Cardiac muscle cell (in vitro differentiated cells and primary cell): ENCODE data around the gene CEP20. TPM values are rescaled to one million over a fixed set of nuclear protein-coding genes. Genes with fewer than 3 reads are reported as not detected.
"Not testable (repeated sequence)": the region's sequence is repeated elsewhere in the genome, so short reads cannot be mapped to it uniquely, and the experiment has no call there.

Experiments used
- DNase-seq, 2 donors: peaks; one replicate each; pipeline versions ENCODE4 v3.0.0 to v3.0.0-alpha.2; 2010 to 2017; ENCODE audit warnings: low read depth in 1 of 2, low spot score in 1 of 2
- H3K27ac ChIP-seq: fragments of 200-600 bp; sonication (generic); 2 replicates; pipeline ENCODE4 v1.5.1; 2016
- H3K27me3 ChIP-seq: fragments of 200-600 bp; sonication (generic); 2 replicates; pipeline ENCODE4 v1.6.0; 2016; ENCODE audit warnings: control low read depth
- H3K36me3 ChIP-seq: fragments of 200-600 bp; sonication (generic); 2 replicates; pipeline ENCODE4 v1.5.1; 2016; ENCODE audit warnings: control low read depth
- H3K4me1 ChIP-seq: fragments of 200-600 bp; sonication (generic); 2 replicates; pipeline ENCODE4 v1.8.1; 2017; ENCODE audit warnings: low read depth, mild to moderate bottlenecking, mixed run types
- H3K4me3 ChIP-seq: fragments of 200-600 bp; sonication (generic); 2 replicates; pipeline ENCODE4 v1.5.1; 2016; ENCODE audit warnings: mild to moderate bottlenecking
- H3K9me3 ChIP-seq: fragments of 200-600 bp; sonication (generic); 2 replicates; pipeline ENCODE4 v1.5.1; 2017; ENCODE audit warnings: low read depth, mild to moderate bottlenecking, control low read depth
- polyA plus RNA-seq: library from polyadenylated mRNA; unstranded; fragments of >200 nt; fragmentation: Nextera tagmentation; extraction: Ambion mirVana; gene quantifications from 2 replicates; pipeline ENCODE4 v1.2.1, GENCODE V29; 2016
- total RNA-seq: library from RNA; depleted of rRNA; stranded (reverse); fragments of >200 nt; gene quantifications from 2 replicates; pipeline ENCODE4 v1.2.3, GENCODE V29; 2016
- TF ChIP-seq, protein P1 (sequence below): IDR thresholded peaks from 2 replicates; pipeline ENCODE4 v1.5.1; 2012; ENCODE audit warnings: low read depth, mild to moderate bottlenecking, low read length

Gene CEP20
- total and polyA plus RNA-seq, 2 experiments from 2014 or later: 14.8 to 21.4 TPM

DNA sequence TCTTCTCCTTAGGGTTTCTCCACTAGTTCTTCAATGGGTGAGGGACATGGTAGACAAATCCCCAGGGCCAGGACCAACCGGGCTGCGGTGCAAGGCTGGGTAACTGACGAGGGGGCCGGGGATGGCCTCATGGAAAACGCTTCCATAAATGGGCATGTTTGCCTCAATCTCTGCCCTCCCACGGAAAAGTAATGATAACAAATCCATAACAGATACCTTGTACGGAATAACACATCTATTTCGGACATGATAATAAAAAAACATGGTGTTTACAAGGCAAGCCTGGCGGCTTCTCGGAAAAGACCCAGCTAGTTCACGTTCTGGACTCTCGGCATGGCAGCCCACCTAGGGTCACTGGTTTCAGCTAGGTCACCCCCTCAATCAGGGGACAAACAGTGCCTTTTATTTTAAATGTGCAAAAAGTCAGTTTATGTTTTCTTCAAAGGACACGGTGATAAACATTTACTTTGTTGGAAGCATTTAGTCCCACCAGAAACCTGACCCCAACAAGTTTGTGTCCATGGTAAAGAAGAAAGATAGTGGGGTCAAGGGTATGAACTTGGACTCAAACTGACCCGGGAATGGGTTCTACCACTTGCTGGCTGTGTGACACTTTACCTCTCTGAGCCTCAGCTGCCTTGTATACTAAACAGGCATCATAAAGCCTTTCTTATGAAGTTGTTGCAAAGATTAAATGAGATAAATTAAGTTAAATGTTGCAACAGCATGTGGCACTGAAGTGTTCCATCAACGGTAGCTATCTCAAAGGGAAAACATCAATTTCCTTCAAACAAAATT is 33.3 kb downstream of the CEP20 start:
- peaks cover 88% of the 10 kb centered on the region for H3K27me3 ChIP-seq

DNA sequence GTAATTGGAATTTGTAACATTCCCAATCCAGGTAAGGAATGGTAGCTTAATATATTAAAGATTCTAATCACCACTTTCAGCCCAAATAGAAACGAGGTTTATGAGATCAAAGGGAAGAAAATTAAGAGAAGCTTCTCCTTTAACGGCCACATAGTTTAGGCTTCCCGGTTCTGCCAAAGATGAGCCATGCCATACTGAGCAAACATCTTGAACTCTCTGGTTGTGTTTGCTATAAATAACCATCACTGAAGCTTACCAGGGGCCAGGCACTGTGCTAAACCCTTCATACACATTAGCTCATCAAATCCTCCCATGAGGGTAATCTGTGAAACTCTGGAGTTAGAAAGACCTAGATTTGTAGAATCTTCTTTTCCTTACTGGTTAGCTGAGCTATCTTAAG is 34.3 kb downstream of the CEP20 start:
- Histone ChIP-seq H3K36me3 (no peaks in the 10 kb centered on the region), H3K9me3 (no peaks in the 10 kb centered on the region), H3K27me3 (peaks cover 91% of the 10 kb centered on the region), H3K4me1 (no peaks in the 10 kb centered on the region), H3K27ac (no peak overlapping the region), H3K4me3 (no peak overlapping the region)
- TF ChIP-seq, protein P1, sequence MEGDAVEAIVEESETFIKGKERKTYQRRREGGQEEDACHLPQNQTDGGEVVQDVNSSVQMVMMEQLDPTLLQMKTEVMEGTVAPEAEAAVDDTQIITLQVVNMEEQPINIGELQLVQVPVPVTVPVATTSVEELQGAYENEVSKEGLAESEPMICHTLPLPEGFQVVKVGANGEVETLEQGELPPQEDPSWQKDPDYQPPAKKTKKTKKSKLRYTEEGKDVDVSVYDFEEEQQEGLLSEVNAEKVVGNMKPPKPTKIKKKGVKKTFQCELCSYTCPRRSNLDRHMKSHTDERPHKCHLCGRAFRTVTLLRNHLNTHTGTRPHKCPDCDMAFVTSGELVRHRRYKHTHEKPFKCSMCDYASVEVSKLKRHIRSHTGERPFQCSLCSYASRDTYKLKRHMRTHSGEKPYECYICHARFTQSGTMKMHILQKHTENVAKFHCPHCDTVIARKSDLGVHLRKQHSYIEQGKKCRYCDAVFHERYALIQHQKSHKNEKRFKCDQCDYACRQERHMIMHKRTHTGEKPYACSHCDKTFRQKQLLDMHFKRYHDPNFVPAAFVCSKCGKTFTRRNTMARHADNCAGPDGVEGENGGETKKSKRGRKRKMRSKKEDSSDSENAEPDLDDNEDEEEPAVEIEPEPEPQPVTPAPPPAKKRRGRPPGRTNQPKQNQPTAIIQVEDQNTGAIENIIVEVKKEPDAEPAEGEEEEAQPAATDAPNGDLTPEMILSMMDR: no peak
- no peak for DNase-seq

More for the DNA sequence above, 33.3 kb downstream of the CEP20 start:
- no peaks in the 10 kb centered on the region for H3K36me3 ChIP-seq
- H3K27ac ChIP-seq: no peak overlapping the region
- TF ChIP-seq, protein P1: no peak
- H3K4me1 ChIP-seq: no peaks in the 10 kb centered on the region
- no peak for DNase-seq
- H3K9me3 ChIP-seq: no peaks in the 10 kb centered on the region
- no peak overlapping the region for H3K4me3 ChIP-seq

DNA sequence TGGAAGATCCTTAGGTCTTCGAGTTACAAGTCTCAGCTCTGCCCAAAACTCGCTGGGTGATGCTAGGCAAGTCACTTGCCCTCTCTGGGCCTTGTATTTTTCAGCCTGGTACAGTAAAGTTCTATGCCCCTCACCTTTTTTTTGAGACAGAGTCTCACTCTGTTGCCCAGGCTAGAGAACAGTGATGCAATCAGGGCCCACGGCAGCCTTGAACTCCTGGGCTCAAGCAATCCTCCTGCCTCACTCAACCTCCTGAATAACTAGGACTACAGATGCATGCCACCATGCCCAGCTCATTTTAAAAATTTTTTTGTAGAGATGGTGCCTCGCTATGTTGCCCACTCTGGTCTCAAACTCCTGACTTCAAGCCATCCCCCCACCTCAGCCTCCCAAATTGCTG is 35.4 kb downstream of the CEP20 start:
- TF ChIP-seq, protein P1: no peak
- DNase-seq: no peak
- Histone ChIP-seq H3K9me3 (no peaks in the 10 kb centered on the region), H3K27ac (no peak overlapping the region), H3K27me3 (peaks cover 96% of the 10 kb centered on the region), H3K4me1 (no peaks in the 10 kb centered on the region), H3K4me3 (no peak overlapping the region), H3K36me3 (no peaks in the 10 kb centered on the region)

DNA sequence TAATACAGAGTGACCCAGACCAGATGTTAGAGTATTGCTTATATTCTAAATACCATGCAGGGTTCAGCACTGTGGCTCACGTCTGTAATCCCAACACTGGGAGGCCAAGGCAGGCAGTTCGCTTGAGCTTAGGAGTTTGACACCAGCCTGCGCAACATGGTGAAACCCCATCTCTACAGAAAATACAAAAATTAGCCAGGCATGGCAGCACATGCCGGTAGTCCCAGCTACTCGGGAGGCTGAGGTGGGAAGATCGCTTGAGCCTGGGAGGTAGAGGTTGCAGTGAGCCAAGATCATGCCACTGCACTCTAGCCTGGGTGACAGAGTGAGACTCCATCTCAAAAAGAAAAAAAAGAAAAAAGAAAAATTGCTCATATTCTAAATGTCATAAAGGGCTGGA is 37.8 kb downstream of the CEP20 start:
- not testable (repeated sequence) for H3K9me3 ChIP-seq, DNase-seq, H3K4me3 ChIP-seq, H3K4me1 ChIP-seq, H3K36me3 ChIP-seq, H3K27ac ChIP-seq
- peaks cover 95% of the 10 kb centered on the region for H3K27me3 ChIP-seq

DNA sequence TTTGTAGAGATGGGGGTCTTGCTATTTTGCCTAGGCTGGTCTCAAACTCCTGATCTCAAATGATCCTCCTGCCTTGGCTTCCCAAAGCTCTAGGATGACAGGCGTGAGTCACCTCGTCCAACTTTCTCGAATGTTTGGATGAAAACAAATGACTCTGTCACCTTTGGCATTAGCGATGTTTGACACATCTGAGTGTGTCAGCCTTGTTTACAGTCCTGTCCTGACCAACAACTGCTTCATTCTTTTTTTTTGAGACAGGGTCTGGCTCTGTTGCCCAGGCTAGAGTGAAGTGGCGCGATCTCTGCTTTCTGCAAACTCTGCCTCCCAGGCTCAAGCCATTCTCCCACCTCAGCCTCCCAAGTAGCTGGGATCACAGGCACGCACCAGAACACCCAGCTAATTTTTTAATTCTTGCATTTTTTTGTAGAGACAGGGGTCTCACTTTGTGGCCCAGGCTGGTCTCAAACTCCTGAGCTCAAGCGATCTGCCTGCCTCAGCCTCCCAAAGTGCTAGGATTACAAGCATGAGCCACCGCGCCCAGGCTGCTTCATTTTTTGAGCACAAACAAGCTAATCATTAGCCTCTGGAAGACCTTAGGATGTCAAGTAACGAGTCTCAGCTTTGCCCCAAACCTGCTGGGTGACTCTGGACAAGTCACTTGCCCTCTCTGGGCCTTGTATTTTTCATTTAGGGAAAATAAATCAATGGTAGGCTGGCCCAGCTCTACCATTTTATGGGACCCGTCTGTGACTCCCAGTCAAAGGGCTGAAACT is 39.0 kb downstream of the CEP20 start:
- H3K4me1 ChIP-seq: no peaks in the 10 kb centered on the region
- no peaks in the 10 kb centered on the region for H3K36me3 ChIP-seq
- no peak overlapping the region for H3K27ac ChIP-seq
- TF ChIP-seq, protein P1: no peak
- H3K4me3 ChIP-seq: no peak overlapping the region
- peaks cover 95% of the 10 kb centered on the region for H3K27me3 ChIP-seq
- no peak for DNase-seq
- no peaks in the 10 kb centered on the region for H3K9me3 ChIP-seq
